SU-DHL-6 (cell line): ENCODE results near the gene OXLD1.
A peak's percentile ranks its signal among the peaks of the same experiment; 100 is the strongest.
"Not testable (repeated sequence)": the region's sequence is repeated elsewhere in the genome, so short reads cannot be mapped to it uniquely, and the experiment has no call there.

Experiments used
- EZH2phosphoT487 ChIP-seq: fragments of 200-600 bp; sonication (generic), shearing (Covaris generic); conservative IDR thresholded peaks from 2 replicates; pipeline ENCODE4 v1.6.1; 2018; ENCODE audit warnings: mild to moderate bottlenecking, antibody characterized with exemption, low read length, moderate library complexity, mixed read lengths
- TF ChIP-seq, protein P1 (sequence below): fragments of 200-600 bp; sonication (generic); IDR thresholded peaks from one replicate; pipeline ENCODE4 v1.5.1; 2017; ENCODE audit warnings: antibody characterized with exemption, mild to moderate bottlenecking, low read length, moderate library complexity; ENCODE audit not compliant: insufficient read depth, poor library complexity, severe bottlenecking

DNA sequence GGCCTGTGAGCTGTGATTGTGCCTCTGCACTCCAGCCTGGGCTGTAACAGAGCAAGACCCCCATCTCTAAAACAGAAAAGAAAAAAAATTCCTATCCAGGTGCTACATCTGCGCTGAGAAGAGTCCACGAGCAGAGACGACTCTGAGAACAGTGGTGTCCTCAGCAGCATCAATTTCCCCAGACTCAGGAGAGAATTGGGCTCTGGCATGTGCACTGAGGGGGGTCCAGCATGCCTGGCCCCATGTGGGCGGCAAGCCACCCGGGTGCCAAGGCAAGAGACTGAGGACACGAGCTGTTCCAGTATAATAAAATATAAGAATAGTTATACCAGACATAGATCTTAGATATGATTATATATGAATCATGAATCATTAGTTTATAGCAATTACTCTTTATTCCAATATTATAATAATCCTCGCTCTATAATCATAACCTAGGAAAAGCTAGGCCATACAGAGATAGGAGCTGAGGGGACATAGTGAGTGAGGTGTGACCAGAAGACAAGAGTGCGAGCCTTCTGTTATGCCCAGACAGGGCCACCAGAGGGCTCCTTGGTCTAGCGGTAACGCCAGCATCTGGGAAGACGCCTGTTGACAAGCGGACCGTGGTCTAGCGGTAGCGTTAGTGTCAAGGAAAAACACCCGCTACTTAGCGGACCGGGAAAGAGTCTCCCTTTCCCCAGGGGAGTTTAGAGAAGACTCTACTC, 9.3 kb upstream of the OXLD1 start:
- TF ChIP-seq, protein P1, sequence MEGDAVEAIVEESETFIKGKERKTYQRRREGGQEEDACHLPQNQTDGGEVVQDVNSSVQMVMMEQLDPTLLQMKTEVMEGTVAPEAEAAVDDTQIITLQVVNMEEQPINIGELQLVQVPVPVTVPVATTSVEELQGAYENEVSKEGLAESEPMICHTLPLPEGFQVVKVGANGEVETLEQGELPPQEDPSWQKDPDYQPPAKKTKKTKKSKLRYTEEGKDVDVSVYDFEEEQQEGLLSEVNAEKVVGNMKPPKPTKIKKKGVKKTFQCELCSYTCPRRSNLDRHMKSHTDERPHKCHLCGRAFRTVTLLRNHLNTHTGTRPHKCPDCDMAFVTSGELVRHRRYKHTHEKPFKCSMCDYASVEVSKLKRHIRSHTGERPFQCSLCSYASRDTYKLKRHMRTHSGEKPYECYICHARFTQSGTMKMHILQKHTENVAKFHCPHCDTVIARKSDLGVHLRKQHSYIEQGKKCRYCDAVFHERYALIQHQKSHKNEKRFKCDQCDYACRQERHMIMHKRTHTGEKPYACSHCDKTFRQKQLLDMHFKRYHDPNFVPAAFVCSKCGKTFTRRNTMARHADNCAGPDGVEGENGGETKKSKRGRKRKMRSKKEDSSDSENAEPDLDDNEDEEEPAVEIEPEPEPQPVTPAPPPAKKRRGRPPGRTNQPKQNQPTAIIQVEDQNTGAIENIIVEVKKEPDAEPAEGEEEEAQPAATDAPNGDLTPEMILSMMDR, result peak; percentile 9
- TF ChIP-seq EZH2phosphoT487, result not testable (repeated sequence)
